A673 (cell line): ENCODE results near the gene WNK1.

Experiments used
- CTCF ChIP-seq: fragments of 300-800, 200-600 bp; sonication (generic); conservative IDR thresholded peaks from 2 replicates; pipeline ENCODE4 v1.5.1; 2017; ENCODE audit warnings: low read depth, mild to moderate bottlenecking, antibody characterized with exemption, low read length, moderate library complexity, mixed read lengths
- EZH2 ChIP-seq: fragments of 200-600 bp; sonication (generic); IDR thresholded peaks from 2 replicates; pipeline ENCODE4 v1.6.1; 2017; ENCODE audit warnings: borderline replicate concordance, low read depth, mild to moderate bottlenecking, mixed read lengths, antibody characterized with exemption, low read length; ENCODE audit not compliant: poor library complexity, severe bottlenecking

- TF ChIP-seq CTCF = no peak
- no peak for TF ChIP-seq EZH2
These were observed 25.2 kb downstream of the WNK1 start for GRCh38 chr12:777550-778047.
